OCI-M1 (cell line): ENCODE data around the gene LTB4R.

Experiments
- DNase-seq: peaks from one replicate; lab custom pipeline; 2025; lab: John Stamatoyannopoulos, UW

The LTB4R gene

GRCh38 chr14:24324024-24324423 lies 12.7 kb downstream of the LTB4R start:
- no peak for DNase-seq

GRCh38 chr14:24325041-24325530 lies 13.8 kb downstream of the LTB4R start:
- DNase-seq, result no peak

DNA sequence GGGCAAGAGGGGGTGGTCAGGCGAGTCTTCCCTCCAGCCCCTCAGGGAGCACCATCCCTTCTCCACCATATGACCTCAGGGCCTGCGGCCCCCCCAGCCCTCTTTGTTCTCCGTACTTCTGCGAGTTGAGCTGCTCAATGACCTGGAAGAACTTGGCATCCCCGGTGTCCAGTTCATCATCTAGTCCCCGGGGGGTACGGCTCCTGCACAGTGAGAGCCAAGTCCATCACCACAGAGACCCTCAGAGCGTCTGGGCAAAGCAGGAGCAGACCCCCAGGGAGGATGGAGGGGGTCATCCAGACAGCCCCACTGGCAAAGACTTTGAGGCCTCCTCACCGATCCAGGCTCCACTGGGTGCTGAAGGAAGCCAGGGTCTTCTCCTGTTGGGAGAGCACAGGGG lies 14.7 kb downstream of the LTB4R start:
- DNase-seq, result no peak

DNA sequence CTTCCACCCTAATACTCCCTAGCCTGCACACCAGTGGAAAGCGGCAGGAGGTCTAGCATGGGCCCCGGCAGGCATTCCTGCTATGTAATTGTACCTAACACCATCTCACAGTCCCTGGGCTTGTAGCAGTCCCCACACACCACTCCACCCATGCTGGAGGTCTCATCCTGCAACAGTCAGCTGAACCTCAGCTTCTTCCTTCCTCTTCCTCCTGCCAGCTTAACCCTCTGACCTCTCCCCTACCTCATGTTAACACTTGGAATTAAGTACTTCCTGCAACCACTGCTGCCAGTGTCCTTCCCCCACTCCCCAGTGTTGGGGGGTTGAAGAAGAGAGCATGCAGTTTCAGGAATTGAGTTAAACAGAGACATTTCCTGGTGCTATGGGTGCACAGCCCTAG lies 16.0 kb downstream of the LTB4R start:
- DNase-seq, result no peak

GRCh38 chr14:24327914-24328313 lies 16.6 kb downstream of the LTB4R start:
- peak; percentile 29 for DNase-seq

GRCh38 chr14:24329073-24329663 lies 17.9 kb downstream of the LTB4R start:
- no peak for DNase-seq

- DNase-seq, result peak; percentile 4
These were observed 18.4 kb downstream of the LTB4R start for GRCh38 chr14:24329736-24330135.

GRCh38 chr14:24330973-24331674 lies 19.8 kb downstream of the LTB4R start:
- DNase-seq, result no peak

GRCh38 chr14:24331731-24332267 lies 20.5 kb downstream of the LTB4R start:
- DNase-seq, result no peak

GRCh38 chr14:24332268-24332993 lies 21.1 kb downstream of the LTB4R start:
- DNase-seq, result peak; percentile 70

DNA sequence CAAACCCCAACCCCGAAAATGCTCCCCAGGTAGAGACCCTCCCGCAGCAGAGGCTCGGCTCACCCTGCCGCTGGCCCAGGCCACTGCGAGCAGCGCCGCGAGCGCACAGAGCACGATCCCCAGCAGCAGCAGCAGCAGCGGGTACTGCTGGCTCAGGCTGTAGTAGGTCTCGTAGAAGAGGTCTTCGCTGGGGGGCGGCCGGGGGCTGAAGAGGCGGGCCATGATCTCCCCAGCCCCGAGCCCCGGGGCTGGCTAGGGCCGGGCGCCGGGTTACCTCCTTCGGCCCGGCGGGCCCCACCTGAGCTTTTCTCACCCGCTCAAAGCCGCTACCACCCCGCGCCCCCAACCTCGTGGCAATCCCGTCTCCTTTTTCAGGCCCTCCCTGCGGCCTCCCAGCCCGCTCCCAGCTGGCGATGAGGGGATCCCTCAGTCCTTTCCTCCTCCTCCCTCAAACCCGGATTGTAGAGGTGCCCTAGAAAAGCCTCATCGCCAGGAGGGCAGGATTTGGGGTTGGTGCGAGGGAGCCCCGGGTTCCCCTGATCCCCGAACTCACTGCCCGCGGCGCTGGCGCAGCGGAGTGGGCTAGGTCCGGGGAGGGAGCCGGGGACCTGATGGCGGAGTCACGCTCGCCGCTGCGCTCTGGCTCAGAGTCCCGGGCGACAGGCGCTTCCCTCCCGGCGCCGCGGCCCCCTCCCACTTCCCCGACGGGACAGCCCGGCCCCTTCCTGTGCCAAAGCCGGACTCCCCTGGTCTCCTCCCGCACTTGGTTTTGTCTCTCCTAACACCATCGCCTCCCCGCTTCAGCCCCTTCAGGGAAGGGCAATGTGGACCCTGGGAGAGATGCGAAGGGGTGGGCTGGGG lies 23.4 kb downstream of the LTB4R start, which contains the start of gene ADCY4:
Gene ADCY4 (minus strand): TSS at position 641 of the 861 bp plus-strand sequence. CDS start 419 bp downstream, at position 222.
- DNase-seq, result no peak

DNA sequence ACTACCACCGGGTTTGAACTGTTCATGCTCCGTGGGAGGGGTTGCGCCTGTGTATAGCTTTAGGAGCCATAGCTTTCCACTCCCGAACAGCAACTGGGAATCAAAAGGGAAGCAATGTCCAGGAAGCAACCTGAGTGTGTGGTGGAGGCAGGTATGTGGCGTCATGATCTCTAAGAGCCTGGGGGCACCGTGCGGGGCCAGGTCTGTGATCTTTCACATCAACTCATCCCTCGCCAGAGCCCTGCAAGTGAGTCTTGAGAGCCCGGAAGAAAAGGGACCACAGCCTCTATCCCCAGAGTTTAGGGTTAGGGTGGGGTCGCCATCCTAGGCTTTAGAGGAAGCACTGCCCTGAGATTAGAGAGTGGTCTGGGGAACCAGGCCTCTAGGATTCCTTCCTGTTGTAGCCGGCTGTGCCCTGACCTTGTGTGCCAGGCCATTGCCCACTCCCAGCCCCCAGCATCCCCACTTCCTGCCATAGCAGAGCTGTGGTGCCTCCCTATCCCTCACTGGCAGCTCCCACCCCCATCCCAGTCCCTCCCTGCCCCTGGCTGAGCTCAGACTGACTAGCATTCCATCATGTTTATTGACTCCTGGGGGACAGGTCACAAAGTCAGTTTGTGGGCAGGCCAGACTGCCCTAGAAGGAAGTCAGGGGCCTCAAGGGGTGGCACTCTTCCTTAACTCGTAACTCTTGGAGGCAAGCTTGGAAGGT lies 24.3 kb downstream of the LTB4R start:
- DNase-seq, result no peak

DNA sequence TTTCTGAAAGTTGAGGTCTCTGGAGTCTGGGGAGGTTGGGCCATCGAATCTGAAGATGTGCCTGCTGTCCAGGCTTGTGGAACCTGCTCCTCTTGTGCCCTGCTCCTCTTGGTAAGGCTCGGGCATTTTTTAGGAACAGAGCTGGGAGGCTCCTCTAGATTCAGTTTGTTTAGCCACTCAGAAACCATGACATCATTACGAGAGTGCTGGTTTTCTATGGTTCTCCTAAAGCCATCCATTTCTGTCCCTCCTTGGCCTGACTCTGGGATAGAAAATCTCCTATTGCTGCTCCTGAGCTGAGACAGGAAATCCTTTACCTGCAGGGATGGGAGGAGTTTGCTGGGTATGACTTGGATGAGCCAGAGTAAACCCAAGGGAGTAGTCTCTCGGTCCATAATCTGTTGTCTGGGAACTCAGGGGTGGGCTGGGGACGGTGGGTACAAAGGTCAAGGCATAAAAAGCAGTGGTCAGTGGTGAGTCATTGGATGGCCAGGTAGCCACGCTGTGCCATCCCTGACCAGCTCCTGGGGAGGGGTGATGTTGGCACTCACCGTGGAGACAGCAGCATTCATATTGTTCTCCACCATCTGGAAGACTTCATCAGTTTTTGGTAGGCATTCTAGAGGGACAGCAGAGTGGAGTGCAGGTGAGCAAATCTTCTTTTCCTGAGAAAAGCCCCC lies 26.0 kb downstream of the LTB4R start:
- no peak for DNase-seq

DNA sequence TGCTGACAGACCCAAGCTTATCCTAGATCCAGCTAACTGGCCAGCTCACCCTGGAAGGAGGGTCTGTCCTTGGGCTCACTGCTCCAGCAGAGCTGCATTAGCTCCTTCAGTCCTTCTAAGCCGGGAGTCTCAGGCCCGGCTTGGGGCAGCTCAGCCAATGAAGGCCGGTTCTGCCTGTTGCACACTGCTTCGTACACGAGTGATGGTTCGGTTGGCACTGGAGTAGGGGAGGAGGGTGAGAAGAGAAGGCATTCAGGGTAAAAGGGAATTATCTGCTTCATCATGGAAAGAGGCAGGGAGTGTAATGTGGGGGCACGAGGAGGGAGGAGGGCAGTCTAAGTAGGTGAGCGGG lies 26.5 kb downstream of the LTB4R start:
- DNase-seq, result no peak

- no peak for DNase-seq
These were observed 27.5 kb downstream of the LTB4R start for GRCh38 chr14:24338843-24339242.

DNA sequence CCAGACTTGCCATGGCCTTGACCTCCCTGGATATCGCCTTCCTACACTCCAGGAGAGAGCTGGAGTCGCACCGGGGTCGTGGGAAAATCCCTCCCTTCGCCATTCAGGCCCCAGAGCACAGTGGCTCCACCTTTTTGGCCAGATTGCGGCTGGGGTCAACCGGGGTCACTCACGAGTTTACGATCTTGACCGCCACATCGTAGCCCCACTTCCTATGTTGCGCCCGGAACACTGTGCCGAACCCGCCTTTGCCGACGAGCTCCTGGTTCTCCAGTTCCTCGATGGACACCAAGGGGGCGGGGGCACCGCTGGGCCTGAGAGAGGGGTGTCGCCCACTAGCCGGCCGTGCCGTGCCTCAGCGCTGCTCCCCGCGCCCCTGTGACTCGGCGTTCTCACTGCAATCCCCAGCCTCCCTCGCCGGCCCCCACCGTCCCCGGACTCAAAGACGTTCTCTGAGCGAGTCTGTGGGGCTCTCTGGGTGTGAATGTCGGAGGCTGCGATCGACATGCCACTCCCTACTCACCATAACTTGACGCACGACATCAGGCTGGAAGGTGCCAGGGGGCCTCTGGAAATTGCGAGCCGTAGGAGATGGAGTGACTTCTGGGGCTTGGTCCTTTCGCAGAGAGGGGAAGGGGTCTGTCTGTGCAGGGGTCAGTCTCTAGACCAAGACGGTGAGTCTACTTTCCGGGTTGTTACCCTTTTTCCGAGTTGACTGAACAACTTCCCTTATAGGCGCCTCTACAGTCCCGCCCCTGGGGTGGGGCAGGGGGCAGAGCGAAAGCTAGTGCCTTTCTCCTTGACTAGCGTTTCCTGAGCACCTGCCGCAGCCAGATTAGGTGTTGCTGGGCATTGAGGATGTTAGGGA lies 28.2 kb downstream of the LTB4R start, which contains the start of gene RIPK3:
Gene RIPK3 (minus strand): TSS at position 708 of the 868 bp plus-strand sequence. CDS start 165 bp downstream, at position 543.
- no peak for DNase-seq

- no peak for DNase-seq
These were observed 29.3 kb downstream of the LTB4R start for GRCh38 chr14:24340606-24341005.

DNA sequence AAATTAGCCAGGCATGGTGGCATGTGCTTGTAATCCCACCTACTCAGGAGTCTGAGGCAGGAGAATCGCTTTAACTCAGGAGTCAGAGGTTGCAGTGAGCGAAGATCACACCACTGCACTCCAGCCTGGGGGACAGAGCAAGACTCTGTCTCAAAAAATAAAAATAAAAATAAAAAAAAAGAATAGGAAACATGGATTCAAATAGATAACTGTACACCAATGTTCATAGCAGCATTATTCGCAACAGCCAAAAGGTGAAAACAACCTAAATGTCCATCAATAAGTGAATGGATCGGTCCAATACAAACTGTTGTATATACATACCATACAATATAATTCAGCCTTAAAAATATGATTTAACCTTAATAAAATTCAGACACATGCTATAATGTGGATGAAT lies 31.6 kb downstream of the LTB4R start:
- no peak for DNase-seq
